H7 (cell line): ENCODE measurements around the gene FAM227A. TPM values are rescaled to one million over a fixed set of nuclear protein-coding genes. Genes with fewer than 3 reads are reported as not detected.

Experiments used
- DNase-seq: peaks from one replicate; pipeline ENCODE4 v3.0.0; 2012
- H3K27me3 ChIP-seq: 2 replicates; pipeline ENCODE4 v1.6.0; 2011; ENCODE audit warnings: mild to moderate bottlenecking, low read length; ENCODE audit not compliant: control insufficient read depth, insufficient read depth
- H3K36me3 ChIP-seq: replicated peaks from 2 replicates; pipeline ENCODE4 v1.5.1; 2011; ENCODE audit warnings: low read length; ENCODE audit not compliant: control insufficient read depth, insufficient read depth
- H3K4me3 ChIP-seq: 2 replicates; pipeline ENCODE4 v1.5.1; 2011; ENCODE audit warnings: low read depth, mild to moderate bottlenecking, control low read depth, low read length, moderate library complexity; ENCODE audit not compliant: insufficient read depth
- total RNA-seq: library from RNA; depleted of rRNA; stranded (reverse); fragments of >200 nt; shearing (Covaris generic); gene quantifications from 2 replicates; pipeline ENCODE4 v1.2.3, GENCODE V29; 2014; rRNA removed

FAM227A gene
- total RNA-seq, 1 experiment from 2014 or later: 3.8 TPM

DNA sequence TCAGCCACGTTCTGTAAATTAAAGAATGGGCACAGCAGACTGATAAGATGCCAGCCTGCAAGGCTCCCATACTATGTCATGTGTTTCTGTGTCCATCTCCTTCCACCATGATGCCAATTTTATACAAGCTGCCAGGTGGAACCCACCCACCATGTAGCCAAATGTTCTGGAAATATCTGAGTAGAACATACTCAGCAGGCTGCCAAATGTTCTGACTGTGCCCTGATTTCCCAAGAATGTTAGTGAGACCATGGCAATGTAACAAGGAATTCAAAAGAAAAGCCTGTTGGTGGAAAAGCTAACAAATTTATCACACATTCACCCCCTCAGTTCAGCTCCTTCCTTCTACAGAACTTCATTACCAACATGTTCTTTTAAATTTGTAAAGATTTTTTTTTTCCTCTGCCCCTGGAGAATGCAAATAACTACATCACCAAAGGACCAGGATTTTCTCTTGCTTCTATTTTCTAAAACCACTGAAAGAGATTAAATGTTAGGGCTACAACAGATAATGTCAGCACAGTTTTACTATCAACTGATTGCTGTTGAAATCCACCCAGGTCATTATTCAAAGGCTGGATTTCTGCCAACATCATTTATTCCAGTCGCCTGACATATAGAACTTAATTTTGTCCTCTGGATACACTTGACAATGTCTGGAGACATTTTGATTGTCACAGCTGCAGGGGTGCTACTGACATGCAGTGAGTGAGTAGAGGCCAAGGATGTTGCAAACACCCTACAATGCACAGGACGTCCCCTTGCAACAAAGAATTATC lies 89.3 kb downstream of the FAM227A start:
- DNase-seq: no peak
- no peaks in the 10 kb centered on the region; the same call in 1 of the 2 replicates for H3K36me3 ChIP-seq
- H3K4me3 ChIP-seq: no peak overlapping the region
- no peaks in the 10 kb centered on the region for H3K27me3 ChIP-seq

DNA sequence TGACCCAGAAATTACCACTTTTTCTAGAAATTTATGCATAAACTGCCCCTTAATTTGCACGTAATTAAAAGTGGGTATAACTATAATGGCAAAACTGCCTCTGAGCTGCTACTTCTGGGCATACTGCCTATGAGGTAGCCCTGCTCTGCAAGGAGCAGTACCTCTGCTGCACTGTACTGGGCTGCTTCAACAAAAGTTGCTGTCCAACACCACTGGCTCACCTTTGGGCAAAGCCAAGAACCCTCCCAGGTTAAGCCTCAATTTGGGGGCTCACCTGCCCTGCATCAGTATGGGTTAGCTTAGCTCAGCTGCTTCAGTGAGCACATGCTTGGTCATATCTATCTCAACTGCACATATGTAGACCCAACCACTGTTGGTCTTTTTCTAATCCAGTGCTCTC lies 90.8 kb downstream of the FAM227A start:
- H3K36me3 ChIP-seq: no peaks in the 10 kb centered on the region; the same call in 1 of the 2 replicates
- no peak overlapping the region for H3K4me3 ChIP-seq
- H3K27me3 ChIP-seq: no peaks in the 10 kb centered on the region
- DNase-seq: no peak

DNA sequence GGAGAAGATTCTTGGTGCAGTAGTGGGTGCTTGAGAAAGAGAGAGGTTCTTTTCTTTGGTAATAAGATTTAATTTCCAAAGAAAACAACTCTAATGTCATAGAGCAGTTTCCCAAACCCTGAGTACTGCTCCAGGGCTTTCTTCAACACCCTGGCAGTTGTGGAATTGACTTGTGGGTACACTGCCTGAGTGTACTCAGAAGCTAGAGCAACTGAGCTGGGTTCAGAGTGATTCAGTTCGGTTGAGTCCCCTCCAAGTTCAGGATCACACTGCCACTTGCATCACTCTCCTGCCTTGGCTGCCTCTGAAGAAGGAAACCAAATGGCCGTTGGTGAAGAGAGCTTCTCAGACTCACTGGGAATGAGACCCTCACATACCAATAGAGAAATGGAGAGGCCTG lies 91.5 kb downstream of the FAM227A start:
- no peak for DNase-seq
- Histone ChIP-seq H3K27me3 (no peaks in the 10 kb centered on the region), H3K4me3 (no peak overlapping the region), H3K36me3 (no peaks in the 10 kb centered on the region; the same call in 1 of the 2 replicates)

DNA sequence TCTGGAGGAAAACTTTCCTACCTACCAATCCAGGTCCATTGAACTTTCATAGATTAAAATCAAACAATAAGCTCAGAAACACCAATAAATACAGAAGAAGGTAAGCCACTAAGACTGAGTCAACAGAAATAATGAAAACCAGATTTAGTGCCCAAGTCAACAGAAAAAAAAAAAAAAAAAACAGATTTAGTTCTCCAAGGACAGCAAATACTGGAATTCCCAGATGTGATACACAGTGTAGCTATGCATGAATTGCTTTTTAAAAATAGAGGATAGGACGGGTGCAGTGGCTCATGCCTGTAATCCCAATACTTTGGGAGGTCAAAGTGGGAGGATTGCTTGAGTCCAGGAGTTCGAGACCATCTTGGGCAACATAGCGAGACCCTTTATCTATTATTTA lies 101.9 kb downstream of the FAM227A start:
- no peak for DNase-seq
- no peak overlapping the region for H3K4me3 ChIP-seq
- H3K36me3 ChIP-seq: no peaks in the 10 kb centered on the region
- no peaks in the 10 kb centered on the region for H3K27me3 ChIP-seq

DNA sequence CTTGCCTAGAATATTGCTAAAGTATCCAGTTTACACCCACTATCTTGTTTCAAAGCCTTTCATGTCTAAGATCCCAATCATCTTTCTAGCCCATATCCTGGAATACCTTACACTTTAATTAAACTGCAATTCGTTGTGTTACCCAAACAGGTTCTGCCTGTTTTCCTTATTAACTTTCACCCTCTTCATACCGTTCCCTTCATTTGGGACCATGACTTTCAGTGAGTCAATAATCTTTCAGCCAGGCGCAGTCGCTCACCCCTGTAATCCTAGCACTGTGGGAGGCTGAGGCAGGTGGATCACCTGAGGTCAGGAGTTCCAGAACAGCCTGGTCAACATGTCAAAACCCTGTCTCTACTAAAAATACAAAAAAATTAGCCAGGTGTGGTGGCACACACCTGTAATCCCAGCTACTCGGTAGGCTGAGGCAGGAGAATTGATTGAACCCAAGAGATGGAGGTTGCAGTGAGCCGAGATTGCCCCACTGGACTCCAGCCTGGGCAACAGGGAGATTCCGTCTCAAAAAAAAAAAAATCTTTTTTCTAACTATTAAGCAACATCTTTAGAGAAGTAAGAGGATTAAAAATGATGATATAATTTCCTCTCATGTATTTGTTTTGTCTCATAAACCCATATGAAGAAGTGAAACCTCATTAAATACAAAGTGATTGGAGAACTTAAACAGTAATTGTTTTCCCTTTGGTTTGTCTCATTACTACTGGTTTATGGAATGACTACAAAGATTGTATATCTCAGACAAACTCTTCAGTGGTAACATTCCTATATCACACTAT lies 106.9 kb downstream of the FAM227A start:
- Histone ChIP-seq H3K36me3 (no peaks in the 10 kb centered on the region), H3K4me3 (no peak overlapping the region), H3K27me3 (no peaks in the 10 kb centered on the region)
- DNase-seq: no peak

DNA sequence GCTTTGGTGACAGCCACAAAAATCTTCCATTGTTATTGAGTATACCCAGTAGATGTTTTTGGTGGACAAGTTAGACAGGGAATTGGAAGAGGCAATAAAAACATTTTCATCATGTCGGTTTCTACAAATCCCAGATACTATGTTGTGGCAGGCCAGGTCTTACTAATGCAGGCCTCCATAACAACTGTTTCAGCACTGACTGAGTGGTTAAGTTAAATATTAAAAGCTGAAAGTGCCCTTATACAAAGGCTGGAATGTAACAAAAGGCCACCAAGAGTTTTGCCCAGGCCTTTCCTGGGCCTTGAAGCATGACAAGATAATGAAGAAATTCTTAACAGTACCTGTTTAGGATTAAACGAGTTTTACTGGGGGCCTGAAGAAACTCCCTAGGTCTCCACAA lies 115.5 kb downstream of the FAM227A start:
- DNase-seq: no peak
- H3K4me3 ChIP-seq: no peak overlapping the region
- no peaks in the 10 kb centered on the region for H3K27me3 ChIP-seq
- no peaks in the 10 kb centered on the region for H3K36me3 ChIP-seq

DNA sequence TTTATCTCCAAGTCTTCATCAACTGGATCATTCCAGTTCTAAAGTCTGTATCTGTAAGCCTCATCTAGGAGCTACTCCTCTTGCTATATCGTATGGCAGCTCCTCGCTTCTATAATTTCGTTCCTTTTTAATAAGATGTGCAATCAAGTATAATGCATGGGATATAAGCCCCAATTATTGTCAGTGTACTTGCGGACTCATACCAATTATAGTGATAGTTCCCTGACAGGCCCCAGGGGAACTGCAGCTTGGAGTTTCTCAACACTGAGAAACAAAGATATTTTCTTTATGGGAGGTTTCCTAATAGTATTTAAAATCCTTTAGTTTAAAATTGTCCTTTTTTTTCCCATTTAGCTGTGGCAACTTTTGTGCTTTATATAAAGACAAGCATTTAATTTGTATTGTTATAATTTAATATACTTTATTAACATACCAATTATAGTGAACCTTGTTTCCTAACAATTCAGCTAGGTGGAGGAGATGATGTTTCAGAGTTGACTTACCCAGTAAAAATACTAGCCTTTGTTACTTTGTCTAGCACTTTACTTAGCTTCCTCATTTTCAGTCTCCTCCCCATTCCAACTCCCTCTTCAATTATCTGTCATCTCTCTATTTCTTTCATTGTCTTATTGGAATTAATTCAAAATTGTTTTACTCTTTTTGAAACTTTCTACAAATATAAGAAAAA lies 124.8 kb downstream of the FAM227A start:
- H3K36me3 ChIP-seq: no peaks in the 10 kb centered on the region; the same call in 1 of the 2 replicates

More for the DNA sequence above, 124.8 kb downstream of the FAM227A start:
- no peaks in the 10 kb centered on the region for H3K27me3 ChIP-seq
- DNase-seq: no peak
- H3K4me3 ChIP-seq: no peak overlapping the region

Other genes starting within 250 kb of the FAM227A start
- gene KCNJ4, start 201.2 kb downstream of the FAM227A start, total RNA-seq: 3.4 and 5.9 TPM in 2 replicates
- 4.5 and 8.2 TPM in 2 replicates for gene KDELR3, start 188.3 kb downstream of the FAM227A start, total RNA-seq
- 257 and 288 TPM in 2 replicates for gene DDX17, start 150.1 kb downstream of the FAM227A start, total RNA-seq
- gene DMC1, start 86.2 kb downstream of the FAM227A start, total RNA-seq: 9.8 and 20.4 TPM in 2 replicates
- gene CBY1, start 246 bp upstream of the FAM227A start, total RNA-seq: 13.3 and 21.1 TPM in 2 replicates
- 70.8 and 79.3 TPM in 2 replicates for gene TOMM22, start 25.6 kb upstream of the FAM227A start, total RNA-seq
- gene JOSD1, start 44.6 kb upstream of the FAM227A start, total RNA-seq: 33.8 and 34.2 TPM in 2 replicates
- 71.4 and 92.1 TPM in 2 replicates for gene GTPBP1, start 49.6 kb upstream of the FAM227A start, total RNA-seq
- 31.8 and 33.4 TPM in 2 replicates for gene SUN2, start 99.6 kb upstream of the FAM227A start, total RNA-seq
- gene DNAL4, start 137.8 kb upstream of the FAM227A start, total RNA-seq: 19.0 and 26.8 TPM in 2 replicates
- gene NPTXR, start 187.6 kb upstream of the FAM227A start, total RNA-seq: 3.6 and 3.7 TPM in 2 replicates
- 18.3 and 19.2 TPM in 2 replicates for gene CBX6, start 215.8 kb upstream of the FAM227A start, total RNA-seq